Measurements from ENCODE around the gene SLC26A9. TPM values are rescaled to one million over a fixed set of nuclear protein-coding genes. Genes with fewer than 3 reads are reported as not detected.

The SLC26A9 gene
- total RNA-seq, 4 donors from 2014 or later: 1.6 to 4.8 (median 3.3) TPM

- TF ChIP-seq CTCF (IDR thresholded peaks at IDR 0.05) (no peak), POLR2A (IDR thresholded peaks at IDR 0.05) (no peak)
- Histone ChIP-seq H3K27ac (no peak overlapping the region), H3K4me3 (replicated peaks in 1 of 3) (no peak overlapping the region), H3K27me3 (no peaks in the 10 kb centered on the region), H3K9me3 (no peaks in the 10 kb centered on the region), H3K4me1 (peaks cover 0 to under 1% of the 10 kb centered on the region in 2 donors), H3K36me3 (no peaks in the 10 kb centered on the region)
- no peak for DNase-seq
- WGBS, 2 donors: 95 to 98% methylated on average over 6 of the region's 6 CpGs
- intact Hi-C loops (cut with DNase I): no loop called here
Measured at GRCh38 chr1:205927247-205927646, 16.0 kb downstream of the SLC26A9 start.

- H3K4me1 ChIP-seq: no peaks in the 10 kb centered on the region
- TF ChIP-seq POLR2A (IDR thresholded peaks at IDR 0.05) (no peak), CTCF (IDR thresholded peaks at IDR 0.05) (no peak)
- H3K27me3 ChIP-seq: no peaks in the 10 kb centered on the region
- no peaks in the 10 kb centered on the region for H3K36me3 ChIP-seq
- intact Hi-C loops (cut with DNase I): no loop called here
- 90 to 92% methylated on average over 8 of the region's 8 CpGs for WGBS, 2 donors
- DNase-seq: no peak
- no peaks in the 10 kb centered on the region for H3K9me3 ChIP-seq
- H3K27ac ChIP-seq: no peak overlapping the region
- no peak overlapping the region for H3K4me3 ChIP-seq (replicated peaks in 1 of 3)
Measured at GRCh38 chr1:205926636-205927035, 16.6 kb downstream of the SLC26A9 start.

GRCh38 chr1:205926213-205926612 lies 17.0 kb downstream of the SLC26A9 start:
- Histone ChIP-seq H3K4me3 (replicated peaks in 1 of 3) (no peak overlapping the region), H3K36me3 (no peaks in the 10 kb centered on the region), H3K27me3 (no peaks in the 10 kb centered on the region), H3K27ac (no peak overlapping the region), H3K9me3 (no peaks in the 10 kb centered on the region), H3K4me1 (peaks cover 0 to 2% of the 10 kb centered on the region in 2 donors)
- DNase-seq: no peak
- intact Hi-C loops (cut with DNase I): no loop called here
- TF ChIP-seq POLR2A (IDR thresholded peaks at IDR 0.05) (no peak), CTCF (IDR thresholded peaks at IDR 0.05) (no peak)
- WGBS, 2 donors: 93 to 94% methylated on average over 5 of the region's 5 CpGs

GRCh38 chr1:205925736-205926135 lies 17.5 kb downstream of the SLC26A9 start:
- H3K4me1 ChIP-seq: peaks cover 3 to 7% of the 10 kb centered on the region in 2 donors
- WGBS, 2 donors: 71 to 92% methylated on average over 9 of the region's 9 CpGs
- DNase-seq: no peak

GRCh38 chr1:205924460-205924790 lies 18.8 kb downstream of the SLC26A9 start:
- Histone ChIP-seq H3K9me3 (no peaks in the 10 kb centered on the region), H3K27ac (no peak overlapping the region), H3K4me1 (peaks cover 12 to 16% of the 10 kb centered on the region in 2 donors), H3K27me3 (no peaks in the 10 kb centered on the region), H3K36me3 (no peaks in the 10 kb centered on the region), H3K4me3 (replicated peaks in 1 of 3) (no peak overlapping the region)
- TF ChIP-seq CTCF (IDR thresholded peaks at IDR 0.05): no peak
- no peak for TF ChIP-seq POLR2A (IDR thresholded peaks at IDR 0.05)
- intact Hi-C loops (cut with DNase I): no loop called here
- no peak for DNase-seq

More at GRCh38 chr1:205925736-205926135, 17.5 kb downstream of the SLC26A9 start:
- Histone ChIP-seq H3K4me3 (replicated peaks in 1 of 3) (no peak overlapping the region), H3K27me3 (no peaks in the 10 kb centered on the region), H3K9me3 (no peaks in the 10 kb centered on the region), H3K27ac (no peak overlapping the region), H3K36me3 (no peaks in the 10 kb centered on the region)
- TF ChIP-seq CTCF (IDR thresholded peaks at IDR 0.05) (no peak), POLR2A (IDR thresholded peaks at IDR 0.05) (no peak)
- intact Hi-C loops (cut with DNase I): no loop called here
